OCI-LY3 (cell line): ENCODE results near the gene NUDT4.

Source experiments
- EZH2phosphoT487 ChIP-seq: fragments of 200-600 bp; shearing (Covaris generic); IDR thresholded peaks from 2 replicates; pipeline ENCODE4 v1.6.1; 2018; ENCODE audit warnings: antibody characterized with exemption, mixed run types, low read depth
- TF ChIP-seq, protein P1 (sequence below): fragments of 200-600, 300-600 bp; sonication (generic); IDR thresholded peaks from 2 replicates; pipeline ENCODE4 v1.5.1; 2014; ENCODE audit warnings: antibody characterized with exemption, low read length, low read depth

DNA sequence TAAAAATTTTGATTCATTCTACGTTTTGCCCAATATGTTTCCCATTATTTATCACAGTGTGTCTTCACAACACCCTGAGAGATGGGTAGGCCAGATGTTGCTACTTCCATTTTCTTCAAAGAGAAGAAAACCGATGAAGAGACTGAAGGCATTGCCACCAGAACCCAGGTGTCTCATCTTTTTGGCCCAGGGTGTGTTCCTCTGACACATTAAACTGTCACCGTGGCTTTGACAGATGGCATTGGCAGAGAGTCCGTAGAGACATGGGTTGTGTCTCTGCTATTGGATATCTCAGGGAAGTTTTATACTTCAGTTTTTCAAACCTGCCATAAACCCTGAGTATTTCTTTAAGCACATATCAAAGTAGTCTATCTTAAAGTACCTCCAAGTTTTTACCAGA, 11.3 kb upstream of the NUDT4 start:
- TF ChIP-seq, protein P1, sequence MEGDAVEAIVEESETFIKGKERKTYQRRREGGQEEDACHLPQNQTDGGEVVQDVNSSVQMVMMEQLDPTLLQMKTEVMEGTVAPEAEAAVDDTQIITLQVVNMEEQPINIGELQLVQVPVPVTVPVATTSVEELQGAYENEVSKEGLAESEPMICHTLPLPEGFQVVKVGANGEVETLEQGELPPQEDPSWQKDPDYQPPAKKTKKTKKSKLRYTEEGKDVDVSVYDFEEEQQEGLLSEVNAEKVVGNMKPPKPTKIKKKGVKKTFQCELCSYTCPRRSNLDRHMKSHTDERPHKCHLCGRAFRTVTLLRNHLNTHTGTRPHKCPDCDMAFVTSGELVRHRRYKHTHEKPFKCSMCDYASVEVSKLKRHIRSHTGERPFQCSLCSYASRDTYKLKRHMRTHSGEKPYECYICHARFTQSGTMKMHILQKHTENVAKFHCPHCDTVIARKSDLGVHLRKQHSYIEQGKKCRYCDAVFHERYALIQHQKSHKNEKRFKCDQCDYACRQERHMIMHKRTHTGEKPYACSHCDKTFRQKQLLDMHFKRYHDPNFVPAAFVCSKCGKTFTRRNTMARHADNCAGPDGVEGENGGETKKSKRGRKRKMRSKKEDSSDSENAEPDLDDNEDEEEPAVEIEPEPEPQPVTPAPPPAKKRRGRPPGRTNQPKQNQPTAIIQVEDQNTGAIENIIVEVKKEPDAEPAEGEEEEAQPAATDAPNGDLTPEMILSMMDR, result no peak
- TF ChIP-seq EZH2phosphoT487, result no peak
